Stimulated activated CD4-positive, alpha-beta T cell treated with anti-CD3 and anti-CD28 coated beads, Interleukin-12 subunit alpha, Interleukin-12 subunit beta, amount 100 ng/mL, for 24 hours (primary cell): ENCODE data around the gene CADM1.

Source experiments
- DNase-seq, 2 experiments: peaks; one replicate each; pipeline ENCODE4 v3.0.0-alpha.2; 2020; ENCODE audit warnings: low read depth in 2 of 2

The CADM1 gene

GRCh38 chr11:115122274-115122673 lies 381.9 kb downstream of the CADM1 start:
- DNase-seq = no peak
